ENCODE measurements around the gene PSRC1. TPM values are rescaled to one million over a fixed set of nuclear protein-coding genes. Genes with fewer than 3 reads are reported as not detected.

Gene PSRC1
- 18.9 to 22.7 TPM (median 21.0 TPM) in 5 replicates for total RNA-seq (2022; extraction: Qiagen RNA extraction)

DNA sequence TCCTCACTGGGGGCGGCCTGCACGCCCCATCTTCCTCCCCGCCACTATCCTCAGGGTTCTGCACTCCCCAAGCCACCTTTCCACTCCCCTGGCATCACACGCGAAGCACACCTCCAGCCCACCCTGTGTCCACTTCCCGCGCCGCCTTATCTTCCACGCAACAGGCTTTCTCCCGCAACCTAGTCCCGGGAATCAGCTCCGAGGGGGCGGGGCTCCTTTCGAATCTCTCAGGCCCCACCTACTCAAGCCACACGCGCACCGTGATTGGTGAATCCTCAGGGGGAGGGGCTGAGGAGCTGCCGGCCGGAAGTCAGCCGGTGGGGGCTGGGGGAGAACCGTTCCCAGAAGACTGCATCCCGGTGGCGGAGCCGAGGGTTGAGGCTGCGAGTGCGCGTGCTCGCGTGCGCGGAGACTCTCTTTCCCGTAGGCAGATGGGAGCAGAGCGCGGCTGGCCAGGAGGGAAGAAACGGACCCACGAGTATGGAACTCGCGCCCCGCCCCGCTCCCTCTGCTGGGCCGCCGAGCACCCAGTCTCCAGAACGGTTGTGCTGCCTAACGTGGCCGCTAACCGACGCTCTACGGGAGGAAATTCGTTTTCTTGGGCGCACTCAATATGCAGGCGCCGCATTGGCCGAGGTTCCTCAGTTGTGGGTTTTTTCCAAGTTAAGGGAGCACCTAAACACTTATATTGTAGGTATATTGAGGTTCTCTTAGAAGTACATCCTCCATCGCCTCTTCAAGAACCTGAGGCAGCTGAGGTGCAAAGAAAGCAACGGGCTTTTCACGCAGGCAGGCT lies at the start of gene PSRC1:
Gene PSRC1 (minus strand): TSS at position 194 of the 796 bp plus-strand sequence.

DNA sequence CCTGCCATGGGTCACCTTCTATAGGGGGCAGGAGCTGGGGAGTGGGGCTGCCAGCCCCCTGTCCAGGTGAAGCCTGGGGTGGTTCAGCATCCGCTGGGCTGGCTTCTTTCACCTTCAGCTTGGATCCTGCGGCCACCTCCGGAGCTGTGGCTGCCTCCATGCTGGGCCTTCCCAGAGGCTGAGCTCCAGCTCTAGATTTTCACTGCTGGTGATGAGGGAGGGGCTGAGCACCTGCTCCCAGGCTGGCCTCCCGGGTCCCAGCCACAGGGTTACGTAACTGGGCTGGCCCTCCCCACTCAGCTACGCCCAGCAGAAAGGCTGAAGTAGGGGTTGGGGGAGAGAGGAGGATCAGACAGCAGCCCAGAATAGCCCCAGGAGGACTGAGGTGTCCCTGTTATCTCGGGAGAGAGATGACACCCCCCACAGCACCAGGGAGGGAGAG lies 23.9 kb upstream of the PSRC1 start, which contains the start of gene MYBPHL:
Gene MYBPHL (minus strand): TSS at position 180 of the 442 bp plus-strand sequence. CDS start 20 bp downstream, at position 160.

DNA sequence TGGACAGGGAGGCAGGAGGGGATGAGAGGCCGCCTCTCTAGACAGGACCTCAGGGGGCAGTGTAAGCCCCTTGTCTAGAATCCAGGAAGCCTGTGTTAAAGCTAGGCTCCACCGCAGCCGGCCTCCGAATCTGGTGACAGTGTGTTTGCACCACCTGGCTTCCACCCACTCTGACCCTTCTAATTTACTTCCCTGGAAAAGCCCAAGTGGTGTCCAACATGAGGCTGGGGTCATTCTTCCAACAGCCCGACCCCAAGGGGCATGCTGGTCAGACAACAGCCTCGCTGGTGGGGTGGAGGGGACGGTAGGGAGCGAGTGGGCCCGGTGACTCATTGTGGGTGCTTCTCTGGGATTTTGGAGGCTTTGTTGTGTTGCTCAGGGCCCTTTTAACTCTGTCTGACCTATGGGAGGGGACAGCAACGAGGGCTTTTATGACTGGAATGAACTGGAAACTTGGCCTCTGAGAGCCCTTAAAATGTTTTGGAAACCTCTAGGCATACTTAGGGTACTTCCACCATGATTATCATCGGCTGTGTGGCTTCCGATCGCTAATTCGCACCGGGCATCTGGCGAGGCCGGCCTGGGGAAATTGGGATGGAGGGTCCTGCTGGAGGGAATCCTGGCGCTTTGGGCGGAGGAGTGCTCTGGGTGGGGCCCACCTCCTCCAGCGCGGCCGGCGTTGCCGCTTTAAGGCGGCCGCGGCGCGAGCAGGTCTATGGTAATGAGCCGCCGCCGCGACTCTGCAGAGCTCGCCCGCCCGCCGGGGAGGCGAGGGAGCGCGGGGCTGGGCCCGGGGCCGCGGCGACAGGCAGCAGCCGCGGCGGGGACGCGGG lies 33.9 kb downstream of the PSRC1 start, which contains the start of gene CELSR2:
Gene CELSR2 (plus strand): TSS at position 743 of the 833 bp plus-strand sequence. CDS start 541 bp downstream, outside the sequence.

Other genes with a start within 250 kb of the PSRC1 start
- 6.3 to 11.3 TPM (median 7.9 TPM) in 5 replicates for gene WDR47, start 241.0 kb downstream of the PSRC1 start, total RNA-seq (2022; extraction: Qiagen RNA extraction)
- gene TAF13, start 207.1 kb downstream of the PSRC1 start, total RNA-seq (2022; extraction: Qiagen RNA extraction) = 23.6 to 42.4 TPM (median 26.0 TPM) in 5 replicates
- gene TMEM167B, start 192.4 kb downstream of the PSRC1 start, total RNA-seq (2022; extraction: Qiagen RNA extraction) = 7.9 to 9.3 TPM (median 8.6 TPM) in 5 replicates
- 0.38 to 0.47 TPM (median 0.46 TPM) in 5 replicates for gene ELAPOR1, start 169.0 kb downstream of the PSRC1 start, total RNA-seq (2022; extraction: Qiagen RNA extraction)
- 91.7 to 110 TPM (median 92.5 TPM) in 5 replicates for gene SARS1, start 69.2 kb downstream of the PSRC1 start, total RNA-seq (2022; extraction: Qiagen RNA extraction)
- 3.7 to 4.9 TPM (median 4.8 TPM) in 5 replicates for gene CELSR2, start 33.6 kb downstream of the PSRC1 start, total RNA-seq (2022; extraction: Qiagen RNA extraction)
- gene MYBPHL, start 23.9 kb upstream of the PSRC1 start, total RNA-seq (2022; extraction: Qiagen RNA extraction) = 0.23 to 0.38 TPM in 2 of 5 replicates, not detected in the others
- 3.7 to 6.1 TPM (median 4.0 TPM) in 5 replicates for gene SORT1, start 114.8 kb upstream of the PSRC1 start, total RNA-seq (2022; extraction: Qiagen RNA extraction)
- 101 to 113 TPM (median 106 TPM) in 5 replicates for gene PSMA5, start 143.3 kb upstream of the PSRC1 start, total RNA-seq (2022; extraction: Qiagen RNA extraction)
- gene SYPL2, start 183.4 kb upstream of the PSRC1 start, total RNA-seq (2022; extraction: Qiagen RNA extraction) = 0.03 to 0.12 TPM (median 0.10 TPM) in 5 replicates
- gene ATXN7L2, start 200.8 kb upstream of the PSRC1 start, total RNA-seq (2022; extraction: Qiagen RNA extraction) = 1.5 to 2.4 TPM (median 2.2 TPM) in 5 replicates
- gene CYB561D1, start 210.9 kb upstream of the PSRC1 start, total RNA-seq (2022; extraction: Qiagen RNA extraction) = 4.3 to 4.8 TPM (median 4.6 TPM) in 5 replicates
- gene AMIGO1, start 226.6 kb upstream of the PSRC1 start, total RNA-seq (2022; extraction: Qiagen RNA extraction) = 0.86 to 1.3 TPM (median 1.1 TPM) in 5 replicates

Measured in A549 treated with Hydrocortisone at 1 μM for 4 hours (cell line).